Activated CD8-positive, alpha-beta memory T cell treated with anti-CD3 and anti-CD28 coated beads for 36 hours (primary cell): ENCODE measurements around the gene EIF4G3. TPM values are rescaled to one million over a fixed set of nuclear protein-coding genes. Genes with fewer than 3 reads are reported as not detected.
"Not testable (repeated sequence)": the region's sequence is repeated elsewhere in the genome, so short reads cannot be mapped to it uniquely, and the experiment has no call there.

ENCODE experiments used
- CTCF ChIA-PET: fragments of 350-600 bp; sonication (Branson Sonifier 250); formaldehyde crosslinking; loops from one replicate; lab custom pipeline; 2021; ENCODE audit warnings: antibody characterized with exemption; lab: Charles Lee
- POLR2A ChIA-PET: fragments of 350-600 bp; sonication (Branson Sonifier 250); formaldehyde crosslinking; loops from one replicate; lab custom pipeline; 2021; ENCODE audit warnings: antibody characterized with exemption; lab: Charles Lee
- total RNA-seq, 2 experiments: library from RNA; stranded (reverse); gene quantifications; one replicate each; pipeline ENCODE4 v1.2.3, GENCODE V29; 2021

EIF4G3 gene
- total RNA-seq, 2 experiments from 2014 or later = 56.5 to 57.6 TPM

DNA sequence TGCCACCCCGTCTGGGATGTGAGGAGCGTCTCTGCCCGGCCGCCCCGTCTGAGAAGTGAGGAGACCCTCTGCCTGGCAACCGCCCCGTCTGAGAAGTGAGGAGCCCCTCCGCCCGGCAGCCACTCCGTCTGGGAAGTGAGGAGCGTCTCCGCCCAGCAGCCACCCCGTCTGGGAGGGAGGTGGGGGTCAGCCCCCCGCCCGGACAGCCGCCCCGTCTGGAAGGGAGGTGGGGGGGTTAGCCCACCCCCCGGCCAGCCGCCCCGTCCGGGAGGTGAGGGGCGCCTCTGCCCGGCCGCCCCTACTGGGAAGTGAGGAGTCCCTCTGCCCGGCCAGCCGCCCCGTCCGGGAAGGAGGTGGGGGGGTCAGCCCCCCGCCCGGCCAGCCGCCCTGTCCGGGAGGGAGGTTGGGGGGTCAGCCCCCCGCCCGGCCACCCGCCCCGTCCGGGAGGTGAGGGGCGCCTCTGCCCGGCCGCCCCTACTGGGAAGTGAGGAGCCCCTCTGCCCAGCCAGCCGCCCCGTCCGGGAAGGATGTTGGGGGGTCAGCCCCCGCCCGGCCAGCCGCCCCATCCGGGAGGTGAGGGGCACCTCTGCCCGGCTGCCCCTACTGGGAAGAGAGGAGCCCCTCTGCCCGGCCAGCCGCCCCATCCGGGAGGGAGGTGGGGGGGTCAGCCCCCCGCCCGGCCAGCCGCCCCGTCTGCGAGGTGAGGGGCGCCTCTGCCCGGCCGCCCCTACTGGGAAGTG is 123.3 kb downstream of the EIF4G3 start:
- POLR2A ChIA-PET, CTCF ChIA-PET: not testable (repeated sequence)

- CTCF ChIA-PET = no interaction called here
- POLR2A ChIA-PET = no interaction called here
Measured at GRCh38 chr1:21052034-21052433, 124.7 kb downstream of the EIF4G3 start.

- ChIA-PET CTCF (no interaction called here), POLR2A (no interaction called here)
Measured at GRCh38 chr1:21051177-21051825, 125.4 kb downstream of the EIF4G3 start.

GRCh38 chr1:21050031-21050430 is 126.7 kb downstream of the EIF4G3 start:
- ChIA-PET CTCF (interaction anchor here (0.6 kb wide), 1 partner anchor 111 kb away, joined by 3 read pairs; no protein-coding TSS in a partner anchor), POLR2A (no interaction called here)

DNA sequence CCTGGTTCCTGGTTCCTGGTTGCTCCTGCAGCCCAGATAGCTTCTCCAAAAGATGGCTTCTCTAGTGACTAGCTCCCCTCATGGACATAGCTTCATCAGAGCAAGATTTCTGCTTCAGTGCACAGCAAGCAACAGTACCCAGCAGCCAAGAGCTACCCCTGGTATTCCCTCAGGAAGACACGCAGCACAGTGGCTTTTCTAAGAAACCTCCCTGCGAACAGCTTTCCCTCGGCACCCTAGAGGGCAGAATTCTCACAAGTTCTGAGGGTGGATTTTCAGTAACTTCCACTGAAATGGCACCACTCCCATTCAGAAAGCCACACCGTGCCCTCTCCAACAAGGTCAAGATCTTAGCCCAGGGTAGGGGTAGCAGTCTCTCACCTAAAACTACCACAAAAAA is 128.2 kb downstream of the EIF4G3 start:
- ChIA-PET POLR2A (interaction anchor here (0.5 kb wide), 1 partner anchor 15 kb away, joined by 3 read pairs; no protein-coding TSS in a partner anchor), CTCF (no interaction called here)

DNA sequence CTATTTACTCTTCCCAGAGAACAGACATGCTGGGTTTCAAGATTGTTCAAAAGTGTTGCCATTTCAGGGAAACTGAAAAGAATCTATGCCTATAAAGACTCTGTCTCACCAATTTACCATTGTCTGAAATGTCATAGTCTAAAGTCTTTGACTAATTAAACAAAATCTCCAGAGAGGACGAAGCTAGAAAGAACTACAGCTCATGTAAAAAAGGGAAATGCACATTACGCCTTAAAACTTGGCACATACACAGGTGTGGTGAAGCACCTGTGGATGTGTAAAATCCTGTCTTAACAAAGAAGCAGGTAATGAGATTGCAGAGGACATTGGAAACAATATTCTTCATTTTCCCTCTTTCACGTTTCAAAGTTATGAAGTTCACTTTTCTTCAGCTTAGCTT is 130.6 kb downstream of the EIF4G3 start:
- POLR2A ChIA-PET = no interaction called here
- CTCF ChIA-PET = no interaction called here

DNA sequence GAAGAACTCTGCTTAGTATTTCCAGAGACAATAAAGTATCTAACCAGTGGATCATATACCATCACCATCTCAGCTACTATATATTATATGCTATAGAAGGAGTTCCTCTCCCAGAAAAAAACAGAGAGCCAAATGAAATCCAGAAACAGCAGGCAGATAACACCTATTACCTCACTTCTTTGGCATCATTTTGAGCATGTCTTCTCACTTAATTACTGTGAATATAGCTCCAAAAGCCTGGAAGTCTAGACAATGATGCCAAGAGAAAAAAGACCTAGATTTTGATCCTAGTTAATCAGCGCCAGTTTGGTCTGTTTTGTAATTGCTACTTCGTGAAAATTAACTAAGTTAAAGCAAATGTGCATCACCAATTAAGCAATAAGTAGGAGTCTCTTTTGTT is 131.3 kb downstream of the EIF4G3 start:
- ChIA-PET POLR2A (no interaction called here), CTCF (no interaction called here)

DNA sequence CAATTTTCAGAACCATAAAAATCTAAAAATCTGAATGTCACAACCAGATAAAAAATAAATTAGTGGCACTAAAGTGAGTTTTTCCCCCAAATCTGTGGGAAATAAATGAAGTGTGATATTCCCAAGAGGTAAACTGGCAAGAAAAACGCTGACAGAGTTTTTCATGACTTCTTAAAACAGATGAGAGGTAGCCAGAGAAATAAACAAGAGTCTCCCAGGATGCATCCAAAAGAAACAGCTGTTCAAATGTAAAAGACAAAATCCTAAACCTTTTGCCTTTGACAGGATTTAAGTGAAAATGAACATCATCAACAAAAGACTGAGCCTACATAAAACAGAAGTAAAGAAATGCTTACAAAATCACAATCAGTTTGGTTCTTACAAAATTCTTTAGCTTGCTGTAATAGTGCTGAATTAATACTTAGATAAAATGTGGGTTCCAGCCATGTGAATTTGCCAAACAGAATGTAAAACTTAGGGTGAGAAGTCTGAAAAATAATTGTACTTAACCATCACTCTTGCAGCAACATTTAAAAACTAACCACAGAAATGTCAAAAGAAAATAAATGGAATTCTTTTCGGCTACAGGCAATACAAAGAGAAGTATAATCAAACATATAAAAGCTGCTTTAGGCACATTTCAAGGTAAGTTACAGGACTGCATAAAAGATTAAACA is 133.6 kb downstream of the EIF4G3 start:
- ChIA-PET POLR2A (no interaction called here), CTCF (no interaction called here)

DNA sequence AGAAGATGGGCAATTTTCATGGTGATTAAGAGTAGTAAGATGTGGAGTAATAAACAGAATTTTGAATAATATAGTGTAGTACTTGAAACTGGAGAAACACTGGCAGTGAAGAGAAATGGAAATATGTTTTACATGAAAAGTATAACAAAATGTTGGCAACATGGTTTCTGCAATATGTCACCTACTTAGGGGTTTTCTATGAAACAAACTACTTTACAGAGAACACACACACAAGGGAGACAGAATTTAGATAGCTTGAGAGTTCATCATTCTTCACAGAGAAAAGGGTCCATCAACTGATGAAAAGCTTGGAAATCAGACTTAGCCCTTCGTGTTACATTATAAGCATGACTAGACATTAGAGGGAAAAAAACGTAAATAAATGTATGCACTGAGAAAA is 135.2 kb downstream of the EIF4G3 start:
- ChIA-PET POLR2A (no interaction called here), CTCF (no interaction called here)

DNA sequence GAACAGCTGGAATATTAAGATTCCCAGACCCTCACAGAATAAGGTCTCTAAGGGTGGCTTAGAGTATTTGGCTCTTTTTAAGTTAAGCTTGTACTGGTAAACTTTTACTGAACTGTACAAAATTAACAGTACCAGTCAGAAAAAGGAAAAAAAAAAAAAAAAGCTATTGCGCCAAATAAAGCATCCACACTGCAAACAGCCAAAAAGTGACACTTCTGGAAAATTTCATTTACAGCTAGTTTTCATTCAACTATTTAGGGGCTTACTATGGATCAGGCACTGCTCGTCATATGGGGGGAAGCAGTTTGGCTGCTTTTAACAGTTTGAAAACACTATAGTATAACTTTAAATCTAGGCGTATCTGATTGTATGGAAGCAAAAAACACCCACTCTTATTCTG is 139.6 kb downstream of the EIF4G3 start:
- CTCF ChIA-PET = interaction anchor here (1.0 kb wide), 1 partner anchor 159 kb away, joined by 3 read pairs; no protein-coding TSS in a partner anchor
- POLR2A ChIA-PET = no interaction called here

DNA sequence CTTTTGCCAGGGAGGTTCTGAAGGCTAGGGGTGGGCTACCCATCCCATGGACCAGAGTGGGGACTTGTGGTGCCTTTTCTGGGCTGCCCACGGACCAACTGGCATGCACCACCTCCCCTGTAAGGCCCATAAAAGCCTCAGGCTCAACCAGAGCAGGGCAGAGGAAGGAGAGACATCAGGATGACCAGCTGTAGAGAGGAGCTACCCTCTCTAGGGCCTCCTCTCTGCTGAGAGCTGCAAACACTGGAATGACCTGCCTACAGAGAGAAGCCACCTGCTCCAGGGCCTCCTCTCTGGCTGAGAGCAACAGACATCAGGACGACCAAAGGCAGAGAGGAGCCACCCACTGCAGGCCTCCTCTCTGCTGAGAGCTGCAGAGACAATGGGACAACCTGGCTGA is 140.9 kb downstream of the EIF4G3 start:
- POLR2A ChIA-PET = no interaction called here
- CTCF ChIA-PET = interaction anchor here (0.6 kb wide), 1 partner anchor 81 kb away, joined by 3 read pairs; no protein-coding TSS in a partner anchor

DNA sequence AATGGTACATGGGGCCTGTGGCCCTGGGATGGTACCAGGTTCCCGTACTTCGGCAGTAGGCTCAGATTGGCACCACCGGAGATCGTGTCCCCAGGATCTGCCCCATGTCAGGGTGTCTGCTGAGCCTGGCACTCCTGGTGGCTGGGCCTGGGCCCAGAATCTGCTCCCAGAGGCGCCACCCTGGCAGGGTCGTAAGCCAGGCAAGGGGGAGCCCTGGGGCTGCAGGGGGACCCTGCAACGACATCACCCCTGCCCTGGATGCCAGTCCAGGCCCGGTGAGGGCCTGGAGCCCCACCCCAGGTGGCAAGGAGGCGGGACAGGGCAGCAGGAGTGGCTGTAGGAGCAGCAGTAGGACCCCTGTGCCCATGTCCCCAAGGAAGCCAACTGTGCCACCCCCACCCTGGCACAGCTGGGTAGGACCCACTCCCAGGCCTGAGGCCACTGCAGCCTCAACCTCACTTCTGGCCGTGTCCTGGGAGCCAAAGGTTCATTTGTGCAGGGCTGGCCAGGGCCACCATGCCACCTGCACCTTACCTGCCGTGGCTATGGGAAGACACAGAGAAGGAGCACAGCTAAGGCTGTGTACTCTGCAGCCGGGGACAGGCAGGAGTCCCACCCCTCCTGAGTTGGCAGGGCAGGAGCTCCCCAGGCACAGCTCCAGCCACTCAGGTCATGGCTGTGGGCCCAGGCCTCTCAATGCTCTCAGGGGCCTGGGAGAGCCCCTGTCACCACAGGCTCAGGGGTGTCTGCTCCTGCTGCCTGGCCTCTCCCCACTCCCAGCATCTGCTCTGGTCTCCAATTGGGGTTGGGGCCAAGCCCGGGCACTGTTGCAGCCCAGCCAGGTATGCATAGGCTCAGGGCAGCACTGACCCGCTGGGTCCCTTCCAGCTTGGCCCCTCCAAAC is 141.7 kb downstream of the EIF4G3 start:
- CTCF ChIA-PET = interaction anchor here (0.6 kb wide), 1 partner anchor 82 kb away, joined by 3 read pairs; no protein-coding TSS in a partner anchor

DNA sequence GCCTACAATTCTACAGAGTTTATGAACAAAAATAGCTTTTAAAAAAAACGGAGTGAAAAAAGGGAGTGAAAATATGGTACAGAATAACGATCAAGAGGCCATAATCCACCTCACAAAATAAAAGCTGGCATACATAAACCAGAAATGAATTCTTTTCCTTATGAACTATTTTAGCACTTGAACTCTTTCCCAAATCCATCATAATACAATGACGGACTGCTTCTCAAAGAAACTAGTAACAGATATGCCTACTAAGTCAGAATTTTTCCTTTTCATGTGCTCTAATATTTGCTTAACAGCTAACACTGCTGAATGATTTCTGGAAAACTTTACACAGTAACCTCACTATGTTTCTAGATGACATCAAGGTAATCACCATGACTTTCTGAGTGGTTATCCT is 144.0 kb downstream of the EIF4G3 start:
- ChIA-PET CTCF (no interaction called here), POLR2A (no interaction called here)

More for the DNA sequence above, 141.7 kb downstream of the EIF4G3 start:
- POLR2A ChIA-PET = no interaction called here

DNA sequence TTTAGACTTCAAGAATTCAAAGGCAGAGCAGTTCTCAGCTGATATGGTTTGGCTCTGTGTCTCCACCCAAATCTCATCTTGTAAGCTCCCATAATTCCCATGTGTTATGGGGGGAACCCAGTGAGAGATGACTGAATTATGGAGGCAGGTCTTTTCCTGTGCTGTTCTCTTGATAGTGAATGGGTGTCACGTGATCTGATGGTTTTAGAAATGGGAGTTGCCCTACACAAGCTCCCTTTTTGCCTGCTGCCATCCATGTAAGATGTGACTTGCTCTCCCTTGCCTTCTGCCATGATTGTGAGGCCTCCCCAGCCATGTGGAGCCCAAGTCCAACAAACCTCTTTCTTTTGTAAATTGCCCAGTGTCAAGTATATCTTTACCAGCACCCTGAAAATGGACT is 146.5 kb downstream of the EIF4G3 start:
- CTCF ChIA-PET = interaction anchor here (0.7 kb wide), 1 partner anchor 81 kb away, joined by 4 read pairs; no protein-coding TSS in a partner anchor
- POLR2A ChIA-PET = interaction anchor here (0.6 kb wide), 1 partner anchor 212 kb away, joined by 5 read pairs; no protein-coding TSS in a partner anchor

DNA sequence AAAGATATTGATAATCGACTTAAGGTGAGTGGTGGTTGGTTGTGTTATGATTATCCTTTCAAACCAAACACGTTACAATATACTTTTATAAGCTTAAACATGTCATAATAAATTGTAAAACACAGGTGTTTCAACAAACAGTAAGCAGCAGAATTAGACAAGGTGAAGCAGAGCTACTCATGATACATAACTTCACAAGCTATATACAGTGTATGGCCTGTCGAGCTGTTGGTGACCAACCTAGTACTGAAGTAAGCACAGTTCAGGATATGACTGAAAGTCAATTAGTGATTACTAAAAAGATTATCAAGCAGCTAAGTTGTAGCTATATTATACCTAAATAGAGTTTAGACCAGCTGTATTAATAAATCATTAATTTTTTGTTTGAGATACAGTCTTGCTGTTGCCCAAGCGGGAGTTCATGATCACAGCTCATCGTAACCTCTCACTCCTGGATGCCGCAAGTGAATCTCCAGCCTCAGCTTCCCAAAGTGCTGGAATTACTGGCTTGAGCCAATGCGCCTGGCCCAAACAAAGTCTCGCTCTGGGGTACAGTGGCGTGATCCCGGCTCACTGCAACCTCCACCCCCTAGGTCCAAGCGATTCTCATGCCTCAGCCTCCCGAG is 148.1 kb downstream of the EIF4G3 start:
- CTCF ChIA-PET = no interaction called here
- POLR2A ChIA-PET = no interaction called here

- POLR2A ChIA-PET = no interaction called here
- CTCF ChIA-PET = no interaction called here
Measured at GRCh38 chr1:21027805-21028204, 148.9 kb downstream of the EIF4G3 start.

DNA sequence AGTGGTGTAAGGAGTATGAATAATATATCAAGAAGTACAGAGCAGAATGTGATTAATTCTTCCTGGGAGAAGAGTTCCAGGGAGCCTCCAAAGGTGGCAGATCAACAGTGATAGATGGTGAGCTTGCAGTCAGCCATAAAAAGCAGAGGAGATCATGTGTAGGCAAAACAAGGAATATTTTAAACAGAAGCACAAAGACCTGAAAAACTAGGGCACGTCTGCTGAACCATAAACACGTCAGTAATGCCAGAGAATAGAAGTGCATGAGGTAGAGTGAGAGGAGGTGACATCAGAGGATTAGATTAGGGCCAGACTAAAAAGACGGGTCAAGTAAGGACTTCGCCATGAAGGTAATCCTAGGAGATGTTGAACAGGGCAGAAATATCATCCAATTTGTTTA is 151.8 kb downstream of the EIF4G3 start:
- ChIA-PET CTCF (no interaction called here), POLR2A (no interaction called here)

DNA sequence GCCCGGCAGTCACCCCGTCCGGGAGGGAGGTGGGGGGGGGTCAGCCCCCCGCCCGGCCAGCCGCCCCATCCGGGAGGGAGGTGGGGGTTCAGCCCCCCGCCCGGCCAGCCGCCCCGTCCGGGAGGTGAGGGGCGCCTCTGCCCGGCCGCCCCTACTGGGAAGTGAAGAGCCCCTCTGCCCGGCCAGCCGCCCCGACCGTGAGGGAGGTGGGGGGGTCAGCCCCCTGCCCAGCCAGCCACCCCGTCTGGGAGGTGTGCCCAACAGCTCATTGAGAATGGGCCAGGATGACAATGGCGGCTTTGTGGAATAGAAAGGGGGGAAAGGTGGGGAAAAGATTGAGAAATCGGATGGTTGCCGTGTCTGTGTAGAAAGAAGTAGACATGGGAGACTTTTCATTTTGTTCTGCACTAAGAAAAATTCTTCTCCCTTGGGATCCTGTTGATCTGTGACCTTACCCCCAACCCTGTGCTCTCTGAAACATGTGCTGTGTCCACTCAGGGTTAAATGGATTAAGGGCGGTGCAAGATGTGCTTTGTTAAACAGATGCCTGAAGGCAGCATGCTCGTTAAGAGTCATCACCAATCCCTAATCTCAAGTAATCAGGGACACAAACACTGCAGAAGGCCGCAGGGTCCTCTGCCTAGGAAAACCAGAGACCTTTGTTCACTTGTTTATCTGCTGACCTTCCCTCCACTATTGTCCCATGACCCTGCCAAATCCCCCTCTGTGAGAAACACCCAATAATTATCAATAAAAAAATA is 152.4 kb downstream of the EIF4G3 start:
- CTCF ChIA-PET = not testable (repeated sequence)

More for the DNA sequence above, 152.4 kb downstream of the EIF4G3 start:
- POLR2A ChIA-PET = not testable (repeated sequence)
